Sigmoid colon (tissue), 4 donors: ENCODE measurements around the gene GAREM2.

Experiments used
- POLR2A ChIP-seq, 2 donors: fragments of 450-650 bp; IDR thresholded peaks; one replicate each; pipeline ENCODE4 v1.6.1; 2016; ENCODE audit warnings: antibody characterized with exemption in 2 of 2, mild to moderate bottlenecking in 2 of 2, moderate library complexity in 2 of 2
- POLR2AphosphoS5 ChIP-seq, 4 donors: sonication (generic); formaldehyde crosslinking; IDR thresholded peaks; one replicate each; pipeline ENCODE4 v1.6.1; 2017; ENCODE audit warnings: antibody characterized with exemption in 4 of 4
- TF ChIP-seq, protein P1 (sequence below), 4 experiments: fragments of 450-650 bp in 3 of 4; fragments of 200-600 bp in 1 of 4; IDR thresholded peaks; one replicate each; pipeline ENCODE4 v1.5.1; 2016 to 2019; ENCODE audit warnings: antibody characterized with exemption in 4 of 4, mild to moderate bottlenecking in 3 of 4, moderate library complexity in 2 of 4

DNA sequence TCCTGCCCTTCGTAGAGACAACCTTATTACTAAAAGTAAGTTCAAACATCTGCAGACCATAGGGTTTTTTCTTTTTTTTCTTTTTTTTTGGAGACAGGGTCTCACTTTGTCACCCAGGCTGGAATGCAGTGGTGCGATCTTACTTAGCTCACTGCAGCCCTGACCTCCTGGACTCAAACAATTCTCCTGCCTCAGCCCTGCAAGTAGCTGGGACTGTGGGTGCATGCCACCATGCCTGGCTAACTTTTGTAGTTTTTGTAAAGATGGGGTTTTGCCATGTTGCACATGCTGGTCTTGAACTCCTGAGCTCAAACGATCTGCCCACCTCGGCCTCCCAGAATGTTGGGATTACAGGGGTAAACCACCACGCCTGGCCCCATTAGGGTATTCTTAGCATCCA, 39.1 kb downstream of the GAREM2 start:
- TF ChIP-seq, protein P1, sequence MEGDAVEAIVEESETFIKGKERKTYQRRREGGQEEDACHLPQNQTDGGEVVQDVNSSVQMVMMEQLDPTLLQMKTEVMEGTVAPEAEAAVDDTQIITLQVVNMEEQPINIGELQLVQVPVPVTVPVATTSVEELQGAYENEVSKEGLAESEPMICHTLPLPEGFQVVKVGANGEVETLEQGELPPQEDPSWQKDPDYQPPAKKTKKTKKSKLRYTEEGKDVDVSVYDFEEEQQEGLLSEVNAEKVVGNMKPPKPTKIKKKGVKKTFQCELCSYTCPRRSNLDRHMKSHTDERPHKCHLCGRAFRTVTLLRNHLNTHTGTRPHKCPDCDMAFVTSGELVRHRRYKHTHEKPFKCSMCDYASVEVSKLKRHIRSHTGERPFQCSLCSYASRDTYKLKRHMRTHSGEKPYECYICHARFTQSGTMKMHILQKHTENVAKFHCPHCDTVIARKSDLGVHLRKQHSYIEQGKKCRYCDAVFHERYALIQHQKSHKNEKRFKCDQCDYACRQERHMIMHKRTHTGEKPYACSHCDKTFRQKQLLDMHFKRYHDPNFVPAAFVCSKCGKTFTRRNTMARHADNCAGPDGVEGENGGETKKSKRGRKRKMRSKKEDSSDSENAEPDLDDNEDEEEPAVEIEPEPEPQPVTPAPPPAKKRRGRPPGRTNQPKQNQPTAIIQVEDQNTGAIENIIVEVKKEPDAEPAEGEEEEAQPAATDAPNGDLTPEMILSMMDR (IDR thresholded peaks at IDR 0.05), result no peak
- TF ChIP-seq POLR2AphosphoS5 (IDR thresholded peaks at IDR 0.05) (no peak), POLR2A (IDR thresholded peaks at IDR 0.05) (no peak)
